Tibial artery (tissue), 4 donors: ENCODE data around the gene SP6.

Experiments
- DNase-seq, 2 donors: peaks; one replicate each; pipeline ENCODE4 v3.0.0-alpha.2; 2019
- H3K27ac ChIP-seq, 2 donors: fragments of 200-600 bp; sonication (generic) in 1 of 2; 1 replicate in 1 of 2; 2 replicates in 1 of 2; pipeline ENCODE4 v1.5.1; 2018 to 2019; ENCODE audit warnings: mild to moderate bottlenecking in 1 of 2
- H3K27me3 ChIP-seq, 2 donors: fragments of 200-600 bp; sonication (generic) in 1 of 2; one replicate each; pipeline versions ENCODE4 v1.5.1 to v1.6.0; 2016 to 2019
- H3K36me3 ChIP-seq, 3 donors: fragments of 200-600 bp; sonication (generic) in 2 of 3; one replicate each; pipeline ENCODE4 v1.5.1; 2016 to 2019; ENCODE audit warnings: mild to moderate bottlenecking in 2 of 3
- H3K4me1 ChIP-seq, 4 donors: fragments of 200-600 bp; sonication (generic) in 2 of 4; 1 replicate in 3 of 4; 2 replicates in 1 of 4; pipeline ENCODE4 v1.5.1; 2016 to 2019
- H3K4me3 ChIP-seq, 2 donors: fragments of 200-600 bp; sonication (generic) in 1 of 2; 1 replicate in 1 of 2; 2 replicates in 1 of 2; pipeline ENCODE4 v1.5.1; 2018 to 2019; ENCODE audit warnings: mild to moderate bottlenecking in 2 of 2
- H3K9me3 ChIP-seq, 3 donors: fragments of 200-600 bp; sonication (generic) in 1 of 3; one replicate each; pipeline ENCODE4 v1.5.1; 2016 to 2019
- CTCF ChIP-seq, 2 experiments: fragments of 200-600 bp in 1 of 2; fragments of 450-650 bp in 1 of 2; IDR thresholded peaks; one replicate each; pipeline ENCODE4 v1.5.1; 2017 to 2019; ENCODE audit warnings: antibody characterized with exemption in 2 of 2, mild to moderate bottlenecking in 1 of 2, moderate library complexity in 1 of 2
- intact Hi-C: fragments of 100-400 bp; cut with DNase I; formaldehyde crosslinking; loops from one replicate; pipeline ENCODE4 v1.15.0; 2023; ENCODE audit warnings: low total_unique reads

SP6 gene

GRCh38 chr17:47877368-47878034, 26.5 kb upstream of the SP6 start:
- DNase-seq: no peak
- no peaks in the 10 kb centered on the region for H3K36me3 ChIP-seq
- H3K9me3 ChIP-seq: no peaks in the 10 kb centered on the region
- no peak overlapping the region for H3K4me3 ChIP-seq
- H3K4me1 ChIP-seq: peaks cover 0 to 16% (median 2%) of the 10 kb centered on the region in 4 donors
- H3K27me3 ChIP-seq: peaks cover 0 to 61% of the 10 kb centered on the region in 2 donors
- no peak overlapping the region for H3K27ac ChIP-seq
- no peak for TF ChIP-seq CTCF (IDR thresholded peaks at IDR 0.05)
- intact Hi-C loops: no loop called here

- no peaks in the 10 kb centered on the region for H3K36me3 ChIP-seq
- intact Hi-C loops: no loop called here
- no peak overlapping the region for H3K27ac ChIP-seq
- H3K4me3 ChIP-seq: no peak overlapping the region
- no peak for TF ChIP-seq CTCF (IDR thresholded peaks at IDR 0.05)
- DNase-seq: no peak
- no peaks in the 10 kb centered on the region for H3K9me3 ChIP-seq
- peaks cover 0 to 83% of the 10 kb centered on the region in 2 donors for H3K27me3 ChIP-seq
- peaks cover 0 to 10% (median 6%) of the 10 kb centered on the region in 4 donors for H3K4me1 ChIP-seq
These were observed 24.3 kb upstream of the SP6 start for GRCh38 chr17:47875011-47875985.

GRCh38 chr17:47873200-47874090, 22.5 kb upstream of the SP6 start:
- Histone ChIP-seq H3K4me3 (no peak overlapping the region), H3K9me3 (no peaks in the 10 kb centered on the region), H3K27me3 (peaks cover 0 to 95% of the 10 kb centered on the region in 2 donors), H3K36me3 (no peaks in the 10 kb centered on the region), H3K4me1 (peaks cover 0 to 10% (median 6%) of the 10 kb centered on the region in 4 donors), H3K27ac (no peak overlapping the region)
- TF ChIP-seq CTCF (IDR thresholded peaks at IDR 0.05): no peak
- DNase-seq: no peak
- intact Hi-C loops: no loop called here

- Histone ChIP-seq H3K9me3 (no peaks in the 10 kb centered on the region), H3K4me3 (no peak overlapping the region), H3K27me3 (peaks cover 0 to 95% of the 10 kb centered on the region in 2 donors), H3K27ac (no peak overlapping the region), H3K4me1 (peaks cover 0 to 10% (median 6%) of the 10 kb centered on the region in 4 donors), H3K36me3 (no peaks in the 10 kb centered on the region)
- intact Hi-C loops: no loop called here
- TF ChIP-seq CTCF (IDR thresholded peaks at IDR 0.05): no peak
- no peak for DNase-seq
These were observed 21.7 kb upstream of the SP6 start for GRCh38 chr17:47872651-47873161.
